GM12878 (cell line): ENCODE data around the gene BRWD1.
A peak's percentile ranks its signal among the peaks of the same experiment; 100 is the strongest.

Source experiments
- CTCF ChIP-seq, 3 experiments: IDR thresholded peaks in 2 of 3; conservative IDR thresholded peaks in 1 of 3; 2 replicates each; pipeline ENCODE4 v1.5.1; 2011; ENCODE audit warnings: low read depth in 3 of 3, low read length in 3 of 3, mild to moderate bottlenecking in 3 of 3, control low read depth in 2 of 3, moderate library complexity in 2 of 3, inconsistent platforms in 1 of 3, mixed read lengths in 1 of 3; ENCODE audit not compliant: control insufficient read depth in 2 of 3, insufficient read depth in 1 of 3; ENCODE audit errors: extremely low read depth in 1 of 3
- MTA2 ChIP-seq: fragments of 450-650 bp; IDR thresholded peaks from 2 replicates; pipeline ENCODE4 v1.6.1; 2016; ENCODE audit warnings: low read depth, mild to moderate bottlenecking, moderate library complexity
- NFIC ChIP-seq: IDR thresholded peaks from 2 replicates; pipeline ENCODE4 v1.6.1; 2012; ENCODE audit warnings: low read depth, mild to moderate bottlenecking, inconsistent platforms, low read length, moderate library complexity
- POLR2A ChIP-seq: IDR thresholded peaks from 2 replicates; pipeline ENCODE4 v1.6.1; 2011; ENCODE audit warnings: low read depth, mild to moderate bottlenecking, low read length
- POLR2AphosphoS5 ChIP-seq: IDR thresholded peaks from 2 replicates; pipeline ENCODE4 v1.6.1; 2011; ENCODE audit warnings: mild to moderate bottlenecking, low read length, inconsistent platforms
- SPI1 ChIP-seq: IDR thresholded peaks from 2 replicates; pipeline ENCODE4 v1.6.1; 2011; ENCODE audit warnings: low read depth, mild to moderate bottlenecking, low read length, moderate library complexity, borderline replicate concordance; ENCODE audit not compliant: insufficient read depth
- STAT1 ChIP-seq: fragments of 450-650 bp; conservative IDR thresholded peaks from 2 replicates; pipeline ENCODE4 v1.6.1; 2014; ENCODE audit warnings: antibody characterized with exemption, mild to moderate bottlenecking
- TCF12 ChIP-seq: IDR thresholded peaks from 2 replicates; pipeline ENCODE4 v1.6.1; 2011; ENCODE audit warnings: low read depth, mild to moderate bottlenecking, low read length

DNA sequence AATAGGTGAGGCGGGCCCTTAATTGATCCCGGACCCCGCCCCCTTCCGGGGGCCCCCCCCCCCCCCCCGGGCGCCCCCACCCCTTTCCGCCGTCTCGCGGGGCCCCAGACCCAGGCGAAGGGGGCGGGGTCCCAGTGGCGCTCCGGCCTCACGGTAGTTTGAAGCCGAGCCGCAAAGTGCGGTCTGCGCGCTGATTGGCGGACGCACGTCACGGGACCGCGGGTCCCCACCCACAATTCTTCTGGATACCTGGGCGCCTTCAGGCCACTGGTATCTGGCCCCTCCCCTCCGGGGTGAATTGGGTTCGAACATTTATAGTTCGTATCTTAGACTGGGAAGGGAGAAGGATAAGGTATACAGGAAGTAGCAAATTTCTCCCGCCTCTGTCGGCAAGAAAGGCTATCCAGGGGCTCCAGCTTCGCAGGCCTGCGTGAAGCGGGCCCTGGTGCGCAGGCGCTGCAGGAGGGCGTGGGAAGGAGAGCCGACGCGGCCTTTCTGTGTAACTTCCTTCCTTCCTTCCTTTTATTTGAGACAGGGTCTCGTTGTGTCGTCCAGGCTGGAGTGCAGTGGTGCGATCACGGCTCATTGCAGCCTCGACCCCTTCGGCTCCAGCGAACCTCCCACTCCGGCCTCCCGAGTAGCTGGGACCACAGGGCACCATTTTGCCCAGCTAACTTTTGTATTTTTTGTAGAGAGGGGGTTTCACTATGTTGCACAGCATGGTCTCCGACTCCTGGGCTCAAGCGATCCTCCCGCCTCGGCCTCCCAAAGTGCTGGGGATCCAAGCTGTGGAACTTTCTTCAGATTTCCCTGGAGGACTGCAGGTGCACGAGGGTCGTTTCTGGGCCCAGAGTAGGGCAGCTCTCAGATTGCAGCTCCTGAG lies 36.0 kb upstream of the BRWD1 start:
- TF ChIP-seq MTA2, result peak; percentile 15; the same call in 1 of the 2 replicates
- TF ChIP-seq CTCF (IDR thresholded peaks at IDR 0.05 in 2 of 3, conservative IDR thresholded peaks at IDR 0.05 in 1 of 3; ENCODE audit: control insufficient read depth in 2 of 3, extremely low read depth in 1 of 3, insufficient read depth in 1 of 3, low read depth in 3 of 3, low read length in 3 of 3), result no peak
- TF ChIP-seq NFIC, result no peak
- TF ChIP-seq STAT1, result no peak
- peak; percentile 91 for TF ChIP-seq POLR2AphosphoS5
- no peak for TF ChIP-seq SPI1
- no peak for TF ChIP-seq TCF12
- TF ChIP-seq POLR2A, result peak; percentile 92
